HepG2 (cell line): ENCODE measurements around the gene GOLGB1. TPM values are rescaled to one million over a fixed set of nuclear protein-coding genes. Genes with fewer than 3 reads are reported as not detected.

Source experiments
- ATAC-seq: fragments of 200-7000 bp; cut with Tn5 transposase; 3 replicates; pipeline ENCODE4 v1.9.1; 2020; ENCODE audit warnings: mild to moderate bottlenecking, moderate library complexity
- BruUV-seq: library from RNA; stranded (reverse); fragments of 400-500 nt; replicated peaks from 2 replicates; lab custom pipeline; 2021; lab: Mats Ljungman, UMichigan
- CTCF ChIA-PET: fragments of 300-600 bp; formaldehyde crosslinking; extraction: SDS; loops from one replicate; lab custom pipeline; 2021; ENCODE audit warnings: low total read pairs, inconsistent platforms, low intra/inter-chr PET ratio; lab: Yijun Ruan, JAX
- POLR2A ChIA-PET: fragments of 350-600 bp; sonication (Branson Sonifier 250); formaldehyde crosslinking; loops from one replicate; lab custom pipeline; 2020; ENCODE audit warnings: antibody characterized with exemption, inconsistent platforms; lab: Yijun Ruan, JAX
- DNase-seq: peaks from one replicate; pipeline ENCODE4 v3.0.0-alpha.2; 2015; ENCODE audit warnings: low spot score
- FAIRE-seq: peaks from 3 replicates; lab custom pipeline; 2011; peaks lifted over from hg19 to GRCh38; lab: Jason Lieb, UNC
- H2AFZ ChIP-seq: one replicate; pipeline ENCODE4 v1.6.1; 2011; ENCODE audit warnings: low read length, inconsistent platforms
- H3K27ac ChIP-seq: fragments of 300-600 bp; 3 replicates; pipeline ENCODE4 v1.8.0; 2011; ENCODE audit warnings: mixed run types, mild to moderate bottlenecking, mixed read lengths, low read length, inconsistent platforms; ENCODE audit not compliant: insufficient read depth; ENCODE audit errors: extremely low read length
- H3K27me3 ChIP-seq, 2 experiments: fragments of 200-600 bp in 1 of 2; 2 replicates in 1 of 2; 3 replicates in 1 of 2; pipeline versions ENCODE4 v1.6.0 to v1.8.0; 2011; ENCODE audit warnings: low read length in 2 of 2, mild to moderate bottlenecking in 2 of 2, moderate library complexity in 2 of 2, inconsistent platforms in 1 of 2; ENCODE audit not compliant: insufficient read depth in 2 of 2, control insufficient read depth in 1 of 2
- H3K36me3 ChIP-seq, 2 experiments: fragments of 200-600 bp in 1 of 2; replicated peaks in 1 of 2; 2 replicates in 1 of 2; 3 replicates in 1 of 2; pipeline versions ENCODE4 v1.5.1 to v1.8.0; 2011; ENCODE audit warnings: low read length in 2 of 2, inconsistent platforms in 1 of 2; ENCODE audit not compliant: insufficient read depth in 2 of 2, control insufficient read depth in 1 of 2
- H3K4me1 ChIP-seq: 2 replicates; pipeline ENCODE4 v1.5.1; 2012; ENCODE audit warnings: low read length, inconsistent platforms; ENCODE audit not compliant: insufficient read depth
- H3K4me2 ChIP-seq: 2 replicates; pipeline ENCODE4 v1.6.0; 2011; ENCODE audit warnings: low read depth, low read length, inconsistent platforms
- H3K4me3 ChIP-seq, 3 experiments: fragments of 200-600 bp in 1 of 3; sonication (generic), shearing (Covaris generic) in 1 of 3; replicated peaks in 1 of 3; 2 replicates each; pipeline ENCODE4 v1.5.1; 2011 to 2016; ENCODE audit warnings: low read length in 3 of 3, inconsistent platforms in 2 of 3, low read depth in 2 of 3, mild to moderate bottlenecking in 2 of 3, control low read depth in 1 of 3, mixed read lengths in 1 of 3; ENCODE audit not compliant: insufficient read depth in 1 of 3
- H3K79me2 ChIP-seq: one replicate; pipeline ENCODE4 v1.6.1; 2011; ENCODE audit warnings: low read length, inconsistent platforms; ENCODE audit not compliant: insufficient read depth
- H3K9ac ChIP-seq: 2 replicates; pipeline ENCODE4 v1.6.0; 2011; ENCODE audit warnings: mild to moderate bottlenecking, low read depth, low read length, inconsistent platforms; ENCODE audit not compliant: insufficient read depth
- H3K9me3 ChIP-seq: 2 replicates; pipeline ENCODE4 v1.5.1; 2012; ENCODE audit warnings: mild to moderate bottlenecking, low read length
- H4K20me1 ChIP-seq: 2 replicates; pipeline ENCODE4 v1.6.0; 2011; ENCODE audit warnings: inconsistent platforms, mild to moderate bottlenecking, low read length, moderate library complexity; ENCODE audit not compliant: insufficient read depth
- GABPA ChIP-seq, 2 experiments: IDR thresholded peaks; 2 replicates each; pipeline ENCODE4 v1.6.1; 2011 to 2016; ENCODE audit warnings: low read depth in 2 of 2, low read length in 1 of 2, missing biosample characterization in 1 of 2, missing genetic modification characterization in 1 of 2
- PHF20 ChIP-seq: sonication (generic); formaldehyde crosslinking; IDR thresholded peaks from 2 replicates; pipeline ENCODE4 v1.5.0; 2020; ENCODE audit warnings: mild to moderate bottlenecking, missing genetic modification reagents
- RXRA ChIP-seq: sonication (generic); formaldehyde crosslinking; IDR thresholded peaks from 2 replicates; pipeline ENCODE4 v1.5.1; 2020; ENCODE audit warnings: missing genetic modification reagents
- SPEN ChIP-seq: sonication (generic); formaldehyde crosslinking; IDR thresholded peaks from 2 replicates; pipeline ENCODE4 v1.5.1; 2020; ENCODE audit warnings: low read depth, mild to moderate bottlenecking, missing genetic modification reagents
- ZBTB20 ChIP-seq: sonication (generic); formaldehyde crosslinking; IDR thresholded peaks from 2 replicates; pipeline ENCODE4 v1.8.1; 2023; ENCODE audit warnings: missing genetic modification reagents, low read depth, mild to moderate bottlenecking, borderline replicate concordance
- ZNF441 ChIP-seq: sonication (generic); formaldehyde crosslinking; IDR thresholded peaks from 2 replicates; pipeline ENCODE4 v1.7.0; 2021; ENCODE audit warnings: missing genetic modification reagents, borderline replicate concordance
- ZNF460 ChIP-seq: sonication (generic); formaldehyde crosslinking; IDR thresholded peaks from 2 replicates; pipeline ENCODE4 v1.5.1; 2020; ENCODE audit warnings: missing genetic modification reagents, mild to moderate bottlenecking, borderline replicate concordance
- ZNF577 ChIP-seq: sonication (generic); formaldehyde crosslinking; IDR thresholded peaks from 2 replicates; pipeline ENCODE4 v1.4.0; 2020; ENCODE audit warnings: mild to moderate bottlenecking, low read depth, missing genetic modification reagents, borderline replicate concordance
- ZNF615 ChIP-seq: sonication (generic); formaldehyde crosslinking; IDR thresholded peaks from 2 replicates; pipeline ENCODE4 v1.5.0; 2020; ENCODE audit warnings: mild to moderate bottlenecking, missing genetic modification reagents, borderline replicate concordance
- ZNF781 ChIP-seq: sonication (generic); formaldehyde crosslinking; IDR thresholded peaks from 2 replicates; pipeline ENCODE4 v1.5.1; 2020; ENCODE audit warnings: borderline replicate concordance, mild to moderate bottlenecking, missing genetic modification reagents; ENCODE audit errors: not compliant biosample characterization
- WGBS: methylation state at CpG from one replicate; pipeline ENCODE4 v1.1.6; 2017; ENCODE audit warnings: low lambda C conversion rate; 5-methylcytosine and 5-hydroxymethylcytosine counted together
- in situ Hi-C: cut with HindIII; loops from 2 replicates; pipeline ENCODE4 v1.10.0; 2017; ENCODE audit warnings: low pct_unique_long_range_greater_than_20kb; ENCODE audit not compliant: extremely low pct_ligation_motif_present
- intact Hi-C: fragments of 100-400 bp; cut with micrococcal nuclease; formaldehyde crosslinking; loops from one replicate; pipeline ENCODE4 v1.10.0; 2022; ENCODE audit not compliant: unreplicated experiment
- polyA plus RNA-seq, 8 experiments: library from polyadenylated mRNA; depleted of rRNA in 3 of 8; stranded (reverse) in 7 of 8; unstranded in 1 of 8; fragments of >200 nt; fragmentation: Illumina TruSeq in 4 of 8; extraction: Trizol in 4 of 8; gene quantifications; 2 replicates each; pipeline versions ENCODE4 v1.2.1 to v1.2.3, GENCODE V29; 2011 to 2016; ENCODE audit warnings: low read depth in 4 of 8, missing spikeins in 1 of 8, mixed read lengths in 1 of 8; ENCODE audit not compliant: insufficient read depth in 1 of 8
- total RNA-seq, 5 experiments: library from RNA; depleted of rRNA; stranded (reverse); fragments of >200 nt; fragmentation: Illumina TruSeq; extraction: Trizol; gene quantifications; 2 replicates each; pipeline ENCODE4 v1.2.3, GENCODE V29; 2016; ENCODE audit warnings: low read depth in 1 of 5
- TF ChIP-seq, protein P1 (sequence below): sonication (generic); formaldehyde crosslinking; IDR thresholded peaks from 2 replicates; pipeline ENCODE4 v1.8.0; 2022; ENCODE audit warnings: missing genetic modification reagents, mild to moderate bottlenecking, inconsistent platforms, borderline replicate concordance
- TF ChIP-seq, protein P2 (sequence below): sonication (generic); formaldehyde crosslinking; IDR thresholded peaks from 2 replicates; pipeline ENCODE4 v1.4.0; 2020; ENCODE audit warnings: mild to moderate bottlenecking, missing genetic modification reagents
- TF ChIP-seq, protein P3 (sequence below): sonication (generic); formaldehyde crosslinking; IDR thresholded peaks from 2 replicates; pipeline ENCODE4 v1.4.0; 2020; ENCODE audit warnings: missing genetic modification reagents

The GOLGB1 gene
- total and polyA plus RNA-seq, 2 of the 13 experiments (the other 11 are each of a cell fraction or from before 2014, with no cell fraction given) = 13.1 to 39.5 TPM

DNA sequence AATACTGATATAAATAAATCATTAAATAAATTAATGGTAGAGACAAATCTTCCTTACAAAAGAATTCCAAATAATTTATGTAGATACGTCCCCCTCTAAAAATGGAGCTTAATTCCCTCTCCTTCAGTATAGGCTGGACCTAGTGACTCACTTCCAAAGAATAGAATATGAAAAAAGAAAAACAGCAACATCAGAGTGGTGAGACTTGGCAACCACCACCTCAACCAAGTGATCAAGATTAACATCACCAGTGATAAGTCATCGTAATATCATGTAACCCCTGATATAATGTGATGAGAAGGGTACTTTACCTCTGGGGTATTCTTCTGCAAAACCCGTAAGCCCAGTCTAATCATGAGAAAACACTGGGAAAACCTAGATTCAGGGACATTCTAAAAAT is 13.4 kb downstream of the GOLGB1 start:
- BruUV-seq = no TSS peak
- peaks cover 22% of the 10 kb centered on the region for H4K20me1 ChIP-seq
- intact Hi-C loops (no loop called here), in situ Hi-C loops (no loop called here)
- FAIRE-seq (no peak), ATAC-seq (no peak), DNase-seq (no peak)
- H3K79me2 ChIP-seq = peaks cover 84% of the 10 kb centered on the region
- no peak overlapping the region for H3K4me3 ChIP-seq
- H3K9ac ChIP-seq = no peak overlapping the region
- no peak overlapping the region for H3K4me2 ChIP-seq
- ChIA-PET CTCF (no interaction called here), POLR2A (no interaction called here)
- no peak overlapping the region for H2AFZ ChIP-seq
- no peak overlapping the region for H3K27ac ChIP-seq
- H3K27me3 ChIP-seq = no peaks in the 10 kb centered on the region
- H3K4me1 ChIP-seq = no peaks in the 10 kb centered on the region
- H3K9me3 ChIP-seq = no peaks in the 10 kb centered on the region
- peaks cover 2 to 7% of the 10 kb centered on the region in 2 experiments; a peak in 1 of 5 replicates for H3K36me3 ChIP-seq
- whole genome bisulfite sequencing = 99% methylated on average over 3 of the region's 3 CpGs
- TF ChIP-seq ZNF460 (CRISPR knock-in tag) (no peak), ZBTB20 (CRISPR knock-in tag) (no peak), GABPA (IDR thresholded peaks at IDR 0.05; ENCODE audit: low read depth, low read length) (no peak), GABPA (CRISPR knock-in tag; IDR thresholded peaks at IDR 0.05; ENCODE audit: low read depth) (no peak), RXRA (CRISPR knock-in tag) (no peak), PHF20 (CRISPR knock-in tag) (no peak), ZNF441 (CRISPR knock-in tag) (no peak), SPEN (CRISPR knock-in tag) (no peak), ZNF781 (CRISPR knock-in tag) (no peak), ZNF577 (CRISPR knock-in tag) (no peak), ZNF615 (no peak)
- TF ChIP-seq, protein P1, sequence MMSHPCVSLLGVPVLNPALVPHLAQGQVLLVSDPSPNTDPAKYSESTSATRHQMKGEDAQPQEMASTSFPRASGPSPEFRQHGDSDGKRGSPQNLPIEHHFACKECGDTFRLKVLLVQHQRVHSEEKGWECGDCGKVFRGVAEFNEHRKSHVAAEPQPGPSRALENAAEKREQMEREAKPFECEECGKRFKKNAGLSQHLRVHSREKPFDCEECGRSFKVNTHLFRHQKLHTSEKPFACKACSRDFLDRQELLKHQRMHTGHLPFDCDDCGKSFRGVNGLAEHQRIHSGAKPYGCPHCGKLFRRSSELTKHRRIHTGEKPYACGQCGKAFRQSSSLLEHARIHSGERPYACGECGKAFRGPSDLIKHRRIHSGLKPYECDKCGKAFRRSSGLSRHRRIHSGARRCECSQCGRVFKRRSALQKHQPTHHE = no peak
- TF ChIP-seq, protein P2, sequence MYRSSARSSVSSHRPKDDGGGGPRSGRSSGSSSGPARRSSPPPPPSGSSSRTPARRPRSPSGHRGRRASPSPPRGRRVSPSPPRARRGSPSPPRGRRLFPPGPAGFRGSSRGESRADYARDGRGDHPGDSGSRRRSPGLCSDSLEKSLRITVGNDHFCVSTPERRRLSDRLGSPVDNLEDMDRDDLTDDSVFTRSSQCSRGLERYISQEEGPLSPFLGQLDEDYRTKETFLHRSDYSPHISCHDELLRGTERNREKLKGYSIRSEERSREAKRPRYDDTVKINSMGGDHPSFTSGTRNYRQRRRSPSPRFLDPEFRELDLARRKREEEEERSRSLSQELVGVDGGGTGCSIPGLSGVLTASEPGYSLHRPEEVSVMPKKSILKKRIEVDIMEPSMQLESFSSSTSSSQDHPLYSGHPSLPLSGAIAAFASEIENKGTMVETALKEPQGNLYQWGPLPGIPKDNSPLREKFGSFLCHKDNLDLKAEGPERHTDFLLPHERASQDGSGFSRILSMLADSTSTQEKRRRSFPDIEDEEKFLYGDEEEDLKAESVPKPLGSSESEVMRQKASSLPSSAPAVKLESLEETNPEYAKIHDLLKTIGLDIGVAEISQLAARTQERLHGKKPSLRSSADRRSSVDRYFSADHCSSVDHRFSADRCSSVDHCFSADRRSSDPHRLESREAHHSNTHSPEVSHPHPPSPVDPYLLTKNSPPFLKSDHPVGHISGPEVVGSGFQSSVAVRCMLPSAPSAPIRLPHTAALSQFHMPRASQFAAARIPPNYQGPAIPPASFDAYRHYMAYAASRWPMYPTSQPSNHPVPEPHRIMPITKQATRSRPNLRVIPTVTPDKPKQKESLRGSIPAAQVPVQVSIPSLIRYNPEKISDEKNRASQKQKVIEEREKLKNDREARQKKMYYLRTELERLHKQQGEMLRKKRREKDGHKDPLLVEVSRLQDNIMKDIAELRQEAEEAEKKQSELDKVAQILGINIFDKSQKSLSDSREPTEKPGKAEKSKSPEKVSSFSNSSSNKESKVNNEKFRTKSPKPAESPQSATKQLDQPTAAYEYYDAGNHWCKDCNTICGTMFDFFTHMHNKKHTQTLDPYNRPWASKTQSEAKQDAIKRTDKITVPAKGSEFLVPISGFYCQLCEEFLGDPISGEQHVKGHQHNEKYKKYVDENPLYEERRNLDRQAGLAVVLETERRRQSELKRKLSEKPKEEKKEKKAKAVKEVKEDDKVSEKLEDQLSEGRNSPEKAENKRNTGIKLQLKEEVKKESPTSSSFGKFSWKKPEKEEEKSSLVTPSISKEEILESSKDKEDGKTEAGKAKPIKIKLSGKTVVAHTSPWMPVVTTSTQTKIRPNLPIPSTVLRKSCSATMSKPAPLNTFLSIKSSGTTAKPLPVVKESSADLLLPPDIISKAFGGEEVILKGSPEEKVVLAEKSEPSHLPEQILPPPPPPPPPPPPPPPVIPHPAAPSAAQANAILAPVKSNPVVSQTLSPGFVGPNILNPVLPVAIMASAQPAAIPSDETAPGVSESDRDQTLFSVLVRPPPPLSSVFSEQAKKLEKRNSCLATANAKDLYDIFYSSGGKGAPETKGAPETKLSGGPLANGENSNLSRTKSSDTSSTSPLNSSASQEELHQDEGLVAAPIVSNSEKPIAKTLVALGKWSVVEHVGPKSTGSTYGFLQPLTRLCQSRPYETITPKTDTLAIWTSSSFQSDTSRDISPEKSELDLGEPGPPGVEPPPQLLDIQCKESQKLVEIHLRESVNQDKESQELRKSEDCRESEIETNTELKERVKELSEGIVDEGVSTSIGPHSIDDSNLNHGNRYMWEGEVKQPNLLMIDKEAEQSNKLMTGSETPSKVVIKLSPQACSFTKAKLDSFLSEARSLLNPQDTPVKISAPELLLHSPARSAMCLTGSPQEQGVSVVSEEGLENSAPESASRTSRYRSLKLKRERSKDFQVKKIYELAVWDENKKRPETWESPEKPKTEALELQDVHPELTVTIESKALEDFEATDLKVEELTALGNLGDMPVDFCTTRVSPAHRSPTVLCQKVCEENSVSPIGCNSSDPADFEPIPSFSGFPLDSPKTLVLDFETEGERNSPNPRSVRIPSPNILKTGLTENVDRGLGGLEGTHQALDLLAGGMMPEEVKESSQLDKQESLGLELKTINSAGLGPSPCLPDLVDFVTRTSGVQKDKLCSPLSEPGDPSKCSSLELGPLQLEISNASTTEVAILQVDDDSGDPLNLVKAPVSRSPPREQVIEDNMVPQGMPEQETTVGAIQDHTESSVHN (CRISPR knock-in tag) = no peak
- TF ChIP-seq, protein P3, sequence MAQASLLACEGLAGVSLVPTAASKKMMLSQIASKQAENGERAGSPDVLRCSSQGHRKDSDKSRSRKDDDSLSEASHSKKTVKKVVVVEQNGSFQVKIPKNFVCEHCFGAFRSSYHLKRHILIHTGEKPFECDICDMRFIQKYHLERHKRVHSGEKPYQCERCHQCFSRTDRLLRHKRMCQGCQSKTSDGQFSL (CRISPR knock-in tag) = no peak
